ENCODE measurements around the gene ZBED4.

GRCh38 chr22:49929994-49930575, 76.4 kb downstream of the ZBED4 start:
- no peak for TF ChIP-seq CTCF (conservative IDR thresholded peaks at IDR 0.05 in 1 of 2, IDR thresholded peaks at IDR 0.05 in 1 of 2; ENCODE audit: low read depth in 1 of 2, low read length in 2 of 2)
- no peak for TF ChIP-seq EZH2 (IDR thresholded peaks at IDR 0.05; ENCODE audit: low read length, missing control alignments)

Data from fibroblast of lung (primary cell).